GM12865 (cell line): ENCODE measurements around the gene LATS2.

Experiments
- DNase-seq: peaks from one replicate; pipeline ENCODE4 v3.0.0; 2010; ENCODE audit warnings: low read depth
- H3K4me3 ChIP-seq: 2 replicates; pipeline ENCODE4 v1.5.1; 2011; ENCODE audit warnings: mild to moderate bottlenecking, low read depth, low read length, control low read depth
- CTCF ChIP-seq: IDR thresholded peaks from 2 replicates; pipeline ENCODE4 v1.5.1; 2011; ENCODE audit warnings: low read length, control low read depth, low read depth, inconsistent platforms; ENCODE audit not compliant: insufficient read depth; ENCODE audit errors: missing control alignments

Gene LATS2

GRCh38 chr13:21005193-21005592 lies 56.2 kb downstream of the LATS2 start:
- no peak for DNase-seq
- TF ChIP-seq CTCF, result no peak
- no peak overlapping the region for H3K4me3 ChIP-seq

GRCh38 chr13:21001471-21001870 lies 59.9 kb downstream of the LATS2 start:
- TF ChIP-seq CTCF, result no peak
- H3K4me3 ChIP-seq, result no peak overlapping the region
- no peak for DNase-seq

GRCh38 chr13:21000647-21001046 lies 60.7 kb downstream of the LATS2 start:
- DNase-seq, result no peak
- no peak overlapping the region for H3K4me3 ChIP-seq
- no peak for TF ChIP-seq CTCF

- TF ChIP-seq CTCF, result no peak
- DNase-seq, result no peak
- H3K4me3 ChIP-seq, result no peak overlapping the region
Observed at GRCh38 chr13:20998649-20999415, 62.6 kb downstream of the LATS2 start.

GRCh38 chr13:20997301-20998161 lies 63.9 kb downstream of the LATS2 start:
- H3K4me3 ChIP-seq, result no peak overlapping the region
- no peak for TF ChIP-seq CTCF
- DNase-seq, result no peak

- no peak for DNase-seq
- no peak overlapping the region for H3K4me3 ChIP-seq
- TF ChIP-seq CTCF, result no peak
Observed at GRCh38 chr13:20995245-20995838, 66.0 kb downstream of the LATS2 start.
